Skeletal muscle tissue (tissue), 4 donors: ENCODE data around the gene SPIRE1. TPM values are rescaled to one million over a fixed set of nuclear protein-coding genes. Genes with fewer than 3 reads are reported as not detected.

ENCODE experiments used
- H3K27ac ChIP-seq: one replicate; pipeline ENCODE4 v1.7.0; 2013; ENCODE audit warnings: mild to moderate bottlenecking, low read depth, low read length, inconsistent platforms
- H3K27me3 ChIP-seq, 3 donors: one replicate each; pipeline ENCODE4 v1.7.0; 2013; ENCODE audit warnings: low read length in 3 of 3; ENCODE audit not compliant: control insufficient read depth in 3 of 3, insufficient read depth in 3 of 3
- H3K36me3 ChIP-seq, 3 donors: one replicate each; pipeline ENCODE4 v1.7.0; 2013; ENCODE audit warnings: low read length in 3 of 3; ENCODE audit not compliant: control insufficient read depth in 3 of 3, insufficient read depth in 3 of 3
- H3K4me1 ChIP-seq, 3 donors: one replicate each; pipeline ENCODE4 v1.7.0; 2013; ENCODE audit warnings: low read length in 3 of 3, mild to moderate bottlenecking in 3 of 3; ENCODE audit not compliant: control insufficient read depth in 3 of 3, insufficient read depth in 3 of 3
- H3K4me3 ChIP-seq, 3 donors: one replicate each; pipeline ENCODE4 v1.7.0; 2013; ENCODE audit warnings: low read length in 3 of 3
- H3K9ac ChIP-seq, 3 donors: one replicate each; pipeline ENCODE4 v1.7.0; 2013; ENCODE audit warnings: low read length in 3 of 3, mild to moderate bottlenecking in 3 of 3, moderate library complexity in 2 of 3, low read depth in 1 of 3
- H3K9me3 ChIP-seq, 3 donors: one replicate each; pipeline ENCODE4 v1.7.0; 2013; ENCODE audit warnings: low read length in 3 of 3; ENCODE audit not compliant: control insufficient read depth in 3 of 3
- total RNA-seq: library from RNA; depleted of rRNA; stranded (reverse); fragments of >200 nt; gene quantifications from one replicate; pipeline ENCODE4 v1.2.3, GENCODE V29; 2014
- donor health status: Osteomylitis.

SPIRE1 gene
- total RNA-seq, 1 donor from 2014 or later: 15.1 TPM

DNA sequence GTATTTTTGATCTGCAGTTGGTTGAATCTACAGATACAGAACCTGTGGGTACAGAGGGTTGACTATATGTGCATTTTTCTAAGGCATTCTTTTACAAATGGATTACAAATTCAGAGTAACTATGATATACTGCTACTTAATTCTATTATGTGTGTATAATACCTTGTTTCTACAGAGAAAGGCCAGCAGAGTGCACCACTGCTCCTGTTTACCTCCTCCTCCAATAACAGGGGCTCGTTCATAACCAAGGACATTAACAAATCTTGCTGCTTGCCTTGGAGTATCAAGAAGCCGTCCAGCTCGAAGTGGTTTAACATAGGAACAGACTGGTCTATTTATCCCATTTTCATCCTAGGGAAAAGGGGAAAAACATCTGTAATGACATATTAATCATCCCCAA lies 28.2 kb upstream of the SPIRE1 start:
- H3K4me1 ChIP-seq: no peaks in the 10 kb centered on the region
- no peak overlapping the region for H3K27ac ChIP-seq
- H3K9me3 ChIP-seq: no peaks in the 10 kb centered on the region
- no peaks in the 10 kb centered on the region for H3K27me3 ChIP-seq
- H3K4me3 ChIP-seq: no peak overlapping the region
- H3K9ac ChIP-seq: no peak overlapping the region
- H3K36me3 ChIP-seq: peaks cover 0 to 8% (median 6%) of the 10 kb centered on the region in 3 donors

DNA sequence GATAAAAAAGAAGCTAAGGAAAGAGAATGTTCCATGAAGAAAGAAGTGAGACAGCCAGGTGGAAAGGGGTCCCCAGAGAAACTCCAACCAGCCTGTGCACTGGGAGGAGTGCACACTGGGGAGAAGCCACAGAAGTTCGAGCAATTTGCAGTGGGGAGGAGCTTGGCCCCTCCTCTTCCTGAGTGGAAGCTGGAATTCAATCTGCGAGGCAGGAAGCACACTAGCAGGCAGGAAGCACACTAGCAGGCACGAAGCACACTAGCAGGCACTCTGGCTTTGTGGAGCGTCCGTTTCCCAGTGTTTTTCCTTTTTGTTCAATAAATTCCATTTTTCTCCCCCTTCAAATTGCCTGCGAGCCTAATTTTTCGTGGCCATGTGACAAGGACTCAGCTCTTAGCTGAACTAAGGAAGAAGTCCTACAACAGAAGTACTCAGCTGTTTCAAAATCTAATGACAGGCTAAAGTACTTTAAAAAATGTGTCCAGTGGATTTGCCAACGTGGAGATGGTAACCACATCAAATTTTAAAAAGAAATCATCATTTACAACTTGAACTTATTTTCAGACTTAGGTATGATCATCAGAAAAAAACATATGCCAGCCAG lies 21.4 kb upstream of the SPIRE1 start:
- Histone ChIP-seq H3K9ac (peak overlapping the region; percentile 0 to 69 (median 45)), H3K27ac (peak overlapping the region; percentile 62)

DNA sequence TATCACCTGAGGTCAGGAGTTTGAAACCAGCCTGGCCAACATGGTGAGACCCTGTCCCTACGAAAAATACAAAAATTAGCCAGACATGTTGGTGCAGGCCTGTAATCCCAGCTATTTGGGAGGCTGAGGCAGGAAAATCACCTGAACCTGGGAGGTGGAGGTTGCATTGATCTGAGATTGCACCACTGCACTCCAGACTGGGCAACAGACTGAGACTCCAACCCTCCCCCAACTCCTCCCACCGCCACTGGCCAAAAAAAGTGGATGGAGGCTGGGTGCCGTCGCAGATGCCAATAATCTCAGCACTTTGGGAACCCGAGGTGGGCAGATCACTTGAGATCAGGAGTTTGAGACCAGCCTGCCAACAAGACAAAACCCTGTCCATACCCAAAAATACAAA lies 10.1 kb upstream of the SPIRE1 start:
- H3K27ac ChIP-seq: no peak overlapping the region
- peaks cover 0 to 5% (median under 1%) of the 10 kb centered on the region in 3 donors for H3K36me3 ChIP-seq
- no peaks in the 10 kb centered on the region for H3K9me3 ChIP-seq
- H3K4me3 ChIP-seq: no peak overlapping the region
- no peak overlapping the region for H3K9ac ChIP-seq
- H3K27me3 ChIP-seq: no peaks in the 10 kb centered on the region
- H3K4me1 ChIP-seq: no peaks in the 10 kb centered on the region

More for the DNA sequence above, 21.4 kb upstream of the SPIRE1 start:
- H3K9me3 ChIP-seq: no peaks in the 10 kb centered on the region
- H3K4me1 ChIP-seq: no peaks in the 10 kb centered on the region
- peaks cover 3 to 16% (median 11%) of the 10 kb centered on the region in 3 donors for H3K36me3 ChIP-seq
- no peaks in the 10 kb centered on the region for H3K27me3 ChIP-seq
- no peak overlapping the region for H3K4me3 ChIP-seq

DNA sequence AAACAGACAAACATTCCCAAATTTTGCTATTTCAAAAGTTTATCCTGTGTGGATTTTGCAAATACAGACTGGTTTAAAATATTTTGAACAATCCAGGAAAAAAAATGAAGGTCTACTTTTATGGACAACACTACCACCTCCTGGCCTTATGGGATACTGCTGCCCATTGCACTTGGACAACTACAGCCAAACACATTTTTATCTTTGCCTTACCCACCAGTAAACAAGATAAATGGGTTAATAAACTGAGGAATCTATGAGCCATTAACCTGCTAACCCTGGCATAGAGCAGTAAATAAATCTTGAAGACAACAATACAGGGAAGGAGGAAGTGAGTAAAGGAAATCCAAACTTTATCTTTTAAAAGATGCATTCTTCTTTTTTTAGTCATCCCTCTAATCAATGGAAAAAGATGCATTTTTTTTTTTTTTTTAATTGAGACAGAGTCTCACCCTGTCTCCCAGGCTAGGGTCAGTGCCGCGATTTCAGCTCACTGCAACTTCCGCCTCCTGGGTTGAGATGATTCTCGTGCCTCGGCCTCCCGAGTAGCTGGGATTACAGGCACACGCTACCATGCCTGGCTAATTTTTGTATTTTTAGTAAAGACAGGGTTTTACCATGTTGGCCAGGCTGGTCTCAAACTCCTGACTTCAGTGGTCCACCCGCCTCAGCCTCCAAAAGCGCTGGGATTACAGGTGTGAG lies 2.1 kb upstream of the SPIRE1 start:
- Histone ChIP-seq H3K36me3 (no peaks in the 10 kb centered on the region), H3K9ac (no peak overlapping the region), H3K4me1 (peaks cover 2 to 10% (median 6%) of the 10 kb centered on the region in 3 donors), H3K27ac (no peak overlapping the region), H3K9me3 (no peaks in the 10 kb centered on the region), H3K4me3 (no peak overlapping the region), H3K27me3 (no peaks in the 10 kb centered on the region)

DNA sequence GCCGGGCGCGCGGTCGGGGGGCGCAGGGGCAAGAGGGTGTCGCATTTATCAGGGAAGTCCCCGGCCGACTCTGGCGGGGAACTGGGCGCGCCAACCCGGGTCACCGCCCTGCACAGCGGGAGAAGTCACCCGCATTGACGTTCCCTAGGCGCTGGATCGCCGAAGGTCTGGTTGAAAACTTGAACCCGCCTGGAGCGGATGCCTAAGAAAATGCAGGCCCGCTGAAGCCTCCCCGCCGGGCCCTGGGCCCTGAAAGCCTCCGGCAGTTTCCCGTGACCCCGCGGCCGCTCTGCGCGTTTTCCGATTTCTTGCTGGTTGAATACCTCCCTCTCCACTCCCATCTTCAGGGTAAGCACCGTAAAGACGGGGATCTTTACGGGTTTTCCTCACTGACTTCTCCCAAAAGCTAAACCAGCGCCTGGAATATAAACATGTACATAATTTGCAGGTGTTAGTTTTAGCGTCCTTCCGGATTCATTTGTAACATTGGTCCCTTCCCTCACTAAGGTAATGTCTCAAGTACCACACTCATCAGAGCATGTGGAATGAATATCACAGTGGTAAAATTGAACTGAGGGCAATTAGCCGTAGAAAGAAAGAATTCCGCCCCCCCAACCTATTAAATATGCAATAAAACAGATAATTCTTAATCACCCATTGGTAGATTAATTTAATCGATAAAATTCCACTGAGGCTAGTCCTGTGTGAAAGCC lies 675 bp upstream of the SPIRE1 start:
- H3K27me3 ChIP-seq: no peaks in the 10 kb centered on the region
- H3K9ac ChIP-seq: peak overlapping the region; percentile 50 to 89 (median 51)

DNA sequence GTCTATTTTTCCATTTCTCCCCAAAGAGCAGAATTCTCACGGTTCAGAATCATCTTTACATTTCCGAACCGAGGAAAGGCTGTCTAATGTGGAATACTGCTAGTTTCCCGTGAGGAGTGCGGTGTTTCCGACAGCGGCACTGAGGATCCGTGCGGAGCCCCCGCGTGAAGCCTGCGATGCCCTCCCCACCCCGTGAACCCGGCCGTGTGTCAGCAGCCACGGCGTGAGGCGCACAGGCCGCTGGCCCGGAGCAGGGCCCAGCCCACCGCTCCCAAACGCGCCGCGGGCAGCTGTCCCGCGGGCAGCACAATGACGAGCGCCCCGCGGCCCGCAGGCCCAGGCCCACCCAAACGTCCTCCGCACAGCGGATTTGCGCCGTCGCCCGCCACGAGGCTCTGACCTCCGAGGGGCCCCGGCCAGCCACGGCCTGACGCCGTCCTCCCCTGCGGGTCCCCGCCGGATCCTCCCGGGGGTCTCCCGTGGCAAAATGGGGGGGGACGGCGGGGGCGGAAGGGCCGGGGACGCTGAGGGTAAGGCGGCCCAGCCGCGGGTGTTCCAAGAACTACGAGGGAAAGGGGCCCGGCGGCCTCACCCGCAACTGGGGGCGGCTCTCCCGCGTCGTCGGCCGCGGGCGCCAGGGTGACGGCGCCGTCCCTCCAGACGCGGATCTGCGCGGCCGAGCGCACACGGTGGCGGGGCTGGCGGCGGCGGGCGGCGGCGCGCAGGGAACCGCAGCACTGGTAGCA lies 796 bp downstream of the SPIRE1 start:
- Histone ChIP-seq H3K4me3 (peak overlapping the region; percentile 73 to 83 (median 79)), H3K27me3 (no peaks in the 10 kb centered on the region), H3K4me1 (peaks cover 8 to 14% (median 10%) of the 10 kb centered on the region in 3 donors), H3K36me3 (no peaks in the 10 kb centered on the region), H3K27ac (peak overlapping the region; percentile 92), H3K9me3 (no peaks in the 10 kb centered on the region), H3K9ac (peak overlapping the region; percentile 84 to 89 (median 86))

More for the DNA sequence above, 675 bp upstream of the SPIRE1 start:
- H3K4me1 ChIP-seq: peaks cover 2 to 10% (median 6%) of the 10 kb centered on the region in 3 donors
- no peaks in the 10 kb centered on the region for H3K36me3 ChIP-seq
- H3K4me3 ChIP-seq: peak overlapping the region; percentile 65 to 79 (median 73)
- no peaks in the 10 kb centered on the region for H3K9me3 ChIP-seq
- H3K27ac ChIP-seq: peak overlapping the region; percentile 60

DNA sequence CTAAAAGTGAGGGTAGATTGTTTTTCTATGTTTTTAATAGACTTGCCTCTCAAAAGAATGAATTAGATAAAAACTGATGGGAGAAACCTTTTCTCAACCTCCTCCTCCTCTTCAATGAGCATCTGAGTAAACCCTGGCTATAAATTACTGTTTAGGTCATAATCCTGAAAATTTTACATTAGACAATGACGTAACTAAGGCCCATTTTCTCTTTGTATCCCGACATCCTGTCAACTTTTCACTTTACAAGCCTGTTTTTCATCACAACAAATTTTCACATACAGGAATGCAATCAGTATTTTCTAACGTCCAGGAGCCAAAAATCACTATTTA lies 1.3 kb downstream of the SPIRE1 start:
- Histone ChIP-seq H3K4me1 (peaks cover 8 to 14% (median 12%) of the 10 kb centered on the region in 3 donors), H3K9ac (peak overlapping the region; percentile 84 to 89 (median 86)), H3K27me3 (no peaks in the 10 kb centered on the region), H3K4me3 (peak overlapping the region; percentile 73 to 83 (median 79)), H3K27ac (peak overlapping the region; percentile 92), H3K9me3 (no peaks in the 10 kb centered on the region), H3K36me3 (no peaks in the 10 kb centered on the region)

DNA sequence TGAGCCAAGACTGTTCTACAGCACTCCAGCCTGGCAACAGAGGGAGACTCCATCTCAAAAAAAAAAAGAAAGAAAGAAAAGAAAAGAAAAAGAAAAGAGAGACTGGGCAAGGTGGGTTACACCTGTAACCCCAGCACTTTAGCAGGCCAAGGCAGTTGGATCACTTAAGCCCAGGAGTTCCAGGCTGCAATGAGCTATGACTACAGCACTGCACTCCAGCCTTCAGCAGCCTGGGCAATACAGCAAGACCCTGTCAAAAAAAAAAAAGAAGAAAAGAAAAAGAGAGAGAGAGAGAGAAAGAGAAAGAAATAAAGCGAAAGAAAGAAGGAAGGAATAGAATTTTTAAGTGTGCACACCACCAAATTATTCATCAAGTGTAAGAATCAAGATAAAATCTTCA lies 2.9 kb downstream of the SPIRE1 start:
- Histone ChIP-seq H3K9me3 (no peaks in the 10 kb centered on the region), H3K9ac (no peak overlapping the region)

DNA sequence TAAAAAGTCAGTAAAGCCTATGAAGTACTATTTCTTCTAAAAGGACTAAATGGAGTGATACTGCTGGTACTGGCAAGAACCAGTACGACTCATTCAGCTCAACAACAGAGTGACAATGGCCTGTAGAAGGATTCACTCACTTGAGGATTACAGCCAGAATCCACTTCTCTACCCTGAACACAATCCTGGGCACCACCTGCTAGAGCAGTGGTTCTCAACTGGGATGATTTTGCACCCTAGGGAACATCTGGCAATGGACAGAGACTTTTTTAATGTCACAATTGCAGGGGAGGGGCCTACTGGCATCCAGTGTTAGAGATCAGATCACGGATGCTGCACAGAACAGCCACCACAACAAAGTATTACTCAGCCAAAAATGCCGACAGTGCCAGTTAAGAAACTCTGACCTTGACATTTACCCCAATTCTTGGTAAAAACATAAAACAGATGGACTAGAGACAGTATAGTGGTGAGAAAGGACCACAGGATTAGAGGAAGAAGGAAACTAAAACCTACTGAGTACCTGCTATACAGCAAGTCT lies 5.0 kb downstream of the SPIRE1 start:
- Histone ChIP-seq H3K4me3 (no peak overlapping the region), H3K9me3 (no peaks in the 10 kb centered on the region), H3K27me3 (no peaks in the 10 kb centered on the region), H3K27ac (no peak overlapping the region), H3K4me1 (peaks cover 6 to 14% (median 10%) of the 10 kb centered on the region in 3 donors), H3K9ac (no peak overlapping the region), H3K36me3 (no peaks in the 10 kb centered on the region)

More for the DNA sequence above, 2.9 kb downstream of the SPIRE1 start:
- Histone ChIP-seq H3K27me3 (no peaks in the 10 kb centered on the region), H3K4me1 (peaks cover 8 to 14% (median 12%) of the 10 kb centered on the region in 3 donors), H3K4me3 (no peak overlapping the region), H3K27ac (no peak overlapping the region), H3K36me3 (no peaks in the 10 kb centered on the region)
